ENCODE results near the gene ADGRA1. TPM values are rescaled to one million over a fixed set of nuclear protein-coding genes. Genes with fewer than 3 reads are reported as not detected.

ADGRA1 gene
- total RNA-seq, 1 donor: not detected

GRCh38 chr10:133093291-133093690 lies 5.6 kb downstream of the ADGRA1 start:
- no peak for TF ChIP-seq CTCF (IDR thresholded peaks at IDR 0.05; ENCODE audit: insufficient read depth, low read length)
- H3K4me3 ChIP-seq (ENCODE audit: low read depth, low read length): no peak overlapping the region
- no peak for DNase-seq (ENCODE audit: low read depth)

GRCh38 chr10:133094286-133094685 lies 6.6 kb downstream of the ADGRA1 start:
- DNase-seq (ENCODE audit: low read depth): no peak
- no peak overlapping the region for H3K4me3 ChIP-seq (ENCODE audit: low read depth, low read length)
- no peak for TF ChIP-seq CTCF (IDR thresholded peaks at IDR 0.05; ENCODE audit: insufficient read depth, low read length)

GRCh38 chr10:133094866-133095265 lies 7.1 kb downstream of the ADGRA1 start:
- no peak overlapping the region for H3K4me3 ChIP-seq (ENCODE audit: low read depth, low read length)
- DNase-seq (ENCODE audit: low read depth): no peak
- TF ChIP-seq CTCF (IDR thresholded peaks at IDR 0.05; ENCODE audit: insufficient read depth, low read length): no peak

GRCh38 chr10:133095586-133095985 lies 7.9 kb downstream of the ADGRA1 start:
- no peak for DNase-seq (ENCODE audit: low read depth)
- no peak overlapping the region for H3K4me3 ChIP-seq (ENCODE audit: low read depth, low read length)
- no peak for TF ChIP-seq CTCF (IDR thresholded peaks at IDR 0.05; ENCODE audit: insufficient read depth, low read length)

GRCh38 chr10:133096616-133097269 lies 9.0 kb downstream of the ADGRA1 start:
- no peak for TF ChIP-seq CTCF (IDR thresholded peaks at IDR 0.05; ENCODE audit: insufficient read depth, low read length)
- H3K4me3 ChIP-seq (ENCODE audit: low read depth, low read length): no peak overlapping the region
- no peak for DNase-seq (ENCODE audit: low read depth)

GRCh38 chr10:133097418-133097817 lies 9.7 kb downstream of the ADGRA1 start:
- TF ChIP-seq CTCF (IDR thresholded peaks at IDR 0.05; ENCODE audit: insufficient read depth, low read length): no peak
- DNase-seq (ENCODE audit: low read depth): no peak
- no peak overlapping the region for H3K4me3 ChIP-seq (ENCODE audit: low read depth, low read length)

- DNase-seq (ENCODE audit: low read depth): no peak
- no peak overlapping the region for H3K4me3 ChIP-seq (ENCODE audit: low read depth, low read length)
- TF ChIP-seq CTCF (IDR thresholded peaks at IDR 0.05; ENCODE audit: insufficient read depth, low read length): no peak
Observed at GRCh38 chr10:133097961-133098360, 10.2 kb downstream of the ADGRA1 start.
